Endothelial cell of hepatic sinusoid (primary cell): ENCODE data around the gene C16orf86.
"Not testable (repeated sequence)": the region's sequence is repeated elsewhere in the genome, so short reads cannot be mapped to it uniquely, and the experiment has no call there.

Experiments
- in situ Hi-C: cut with HindIII; loops from 2 replicates; pipeline ENCODE4 v1.10.0; 2017; ENCODE audit warnings: low sequenced_read_pairs

Gene C16orf86

GRCh38 chr16:67685388-67686112, 18.9 kb downstream of the C16orf86 start:
- in situ Hi-C loops = no loop called here

GRCh38 chr16:67693517-67694285, 27.1 kb downstream of the C16orf86 start:
- in situ Hi-C loops = not testable (repeated sequence)

GRCh38 chr16:67694611-67695010, 28.0 kb downstream of the C16orf86 start:
- in situ Hi-C loops = no loop called here

GRCh38 chr16:67697422-67698185, 31.0 kb downstream of the C16orf86 start:
- in situ Hi-C loops = no loop called here

- in situ Hi-C loops = no loop called here
Measured at GRCh38 chr16:67699265-67699664, 32.7 kb downstream of the C16orf86 start.

GRCh38 chr16:67701420-67701819, 34.8 kb downstream of the C16orf86 start:
- in situ Hi-C loops = no loop called here

GRCh38 chr16:67702130-67702529, 35.5 kb downstream of the C16orf86 start:
- in situ Hi-C loops = no loop called here

- in situ Hi-C loops = no loop called here
Measured at GRCh38 chr16:67703626-67704025, 37.0 kb downstream of the C16orf86 start.

GRCh38 chr16:67704110-67704509, 37.5 kb downstream of the C16orf86 start:
- in situ Hi-C loops = no loop called here

GRCh38 chr16:67707210-67707609, 40.6 kb downstream of the C16orf86 start:
- in situ Hi-C loops = no loop called here

- in situ Hi-C loops = no loop called here
Measured at GRCh38 chr16:67707790-67708189, 41.2 kb downstream of the C16orf86 start.

GRCh38 chr16:67708368-67708771, 41.8 kb downstream of the C16orf86 start:
- in situ Hi-C loops = no loop called here

- in situ Hi-C loops = no loop called here
Measured at GRCh38 chr16:67709050-67709449, 42.4 kb downstream of the C16orf86 start.

- in situ Hi-C loops = loop anchor here (10.0 kb wide), 1 partner anchor 494 kb away; no protein-coding TSS in a partner anchor
Measured at GRCh38 chr16:67710607-67711006, 44.0 kb downstream of the C16orf86 start.

GRCh38 chr16:67713647-67714273, 47.1 kb downstream of the C16orf86 start:
- in situ Hi-C loops = loop anchor here (10.0 kb wide), 1 partner anchor 491 kb away; no protein-coding TSS in a partner anchor

- in situ Hi-C loops = loop anchor here (10.0 kb wide), 1 partner anchor 490 kb away; no protein-coding TSS in a partner anchor
Measured at GRCh38 chr16:67714522-67714921, 47.9 kb downstream of the C16orf86 start.

GRCh38 chr16:67716097-67716496, 49.5 kb downstream of the C16orf86 start:
- in situ Hi-C loops = loop anchor here (5.0 to 10.0 kb wide), 4 partner anchors 34 to 489 kb away; no protein-coding TSS in a partner anchor
